HG03097 (cell line): ENCODE measurements around the gene ST6GALNAC5.

ENCODE experiments used
- ATAC-seq: cut with Tn5 transposase; IDR thresholded peaks from one replicate; pipeline ENCODE4 v1.9.1; 2021; ENCODE audit not compliant: unreplicated experiment, low FRiP score

The ST6GALNAC5 gene

DNA sequence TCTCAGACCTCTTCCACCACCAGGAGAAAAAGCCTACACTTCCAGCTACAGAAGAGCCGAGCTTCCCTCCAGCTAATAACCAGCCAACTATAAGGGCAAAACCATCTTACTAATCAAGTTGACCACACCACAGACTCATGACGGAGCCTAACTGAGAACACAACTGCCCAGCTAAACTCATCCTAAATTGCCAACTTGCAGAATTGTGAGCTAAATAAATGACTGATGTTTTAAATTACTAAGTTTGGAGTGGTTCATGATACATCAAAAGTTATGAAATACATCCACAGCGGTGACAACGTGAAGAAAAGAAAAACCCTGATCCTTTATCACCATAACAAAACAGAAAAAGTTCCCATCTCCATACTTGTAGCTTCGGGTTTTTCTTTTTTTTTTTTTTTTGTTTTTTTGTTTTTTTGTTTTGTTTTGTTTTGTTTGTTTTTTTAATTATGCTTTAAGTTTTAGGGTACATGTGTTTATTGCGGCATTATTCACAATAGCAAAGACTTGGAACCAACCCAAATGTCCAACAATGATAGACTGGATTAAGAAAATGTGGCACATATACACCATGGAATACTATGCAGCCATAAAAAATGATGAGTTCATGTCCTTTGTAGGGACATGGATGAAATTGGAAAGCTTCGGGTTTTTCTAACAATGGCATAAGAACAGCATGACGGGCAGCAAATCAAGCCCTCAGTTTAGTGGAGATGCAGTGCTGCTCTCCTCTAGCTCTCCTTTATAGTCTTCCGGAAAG is 229.4 kb downstream of the ST6GALNAC5 start:
- no peak for ATAC-seq

- ATAC-seq, result no peak
Measured at GRCh38 chr1:77100875-77101274, 233.6 kb downstream of the ST6GALNAC5 start.

GRCh38 chr1:77103486-77103885 is 236.2 kb downstream of the ST6GALNAC5 start:
- no peak for ATAC-seq

- ATAC-seq, result no peak
Measured at GRCh38 chr1:77104672-77105071, 237.4 kb downstream of the ST6GALNAC5 start.
